Suprapubic skin (tissue), 4 donors: ENCODE data around the gene PGBD2. TPM values are rescaled to one million over a fixed set of nuclear protein-coding genes. Genes with fewer than 3 reads are reported as not detected.

Experiments used
- DNase-seq, 2 donors: peaks; one replicate each; pipeline ENCODE4 v3.0.0-alpha.2; 2019; ENCODE audit warnings: low spot score in 2 of 2
- H3K27ac ChIP-seq: fragments of 200-600 bp; sonication (generic); one replicate; pipeline ENCODE4 v1.5.1; 2019
- H3K27me3 ChIP-seq: fragments of 200-600 bp; sonication (generic); one replicate; pipeline ENCODE4 v1.5.1; 2019
- H3K36me3 ChIP-seq: fragments of 200-600 bp; sonication (generic); one replicate; pipeline ENCODE4 v1.5.1; 2019
- H3K4me1 ChIP-seq: fragments of 200-600 bp; sonication (generic); one replicate; pipeline ENCODE4 v1.5.1; 2019
- H3K4me3 ChIP-seq: fragments of 200-600 bp; sonication (generic); one replicate; pipeline ENCODE4 v1.5.1; 2019; ENCODE audit warnings: mild to moderate bottlenecking
- H3K9me3 ChIP-seq: fragments of 200-600 bp; sonication (generic); one replicate; pipeline ENCODE4 v1.5.1; 2019
- EP300 ChIP-seq: sonication (generic); formaldehyde crosslinking; IDR thresholded peaks from one replicate; pipeline ENCODE4 v1.6.1; 2017; ENCODE audit warnings: antibody characterized with exemption
- POLR2A ChIP-seq, 2 donors: fragments of 450-650 bp; IDR thresholded peaks; one replicate each; pipeline ENCODE4 v1.6.1; 2017; ENCODE audit warnings: antibody characterized with exemption in 2 of 2, mild to moderate bottlenecking in 2 of 2, moderate library complexity in 2 of 2
- POLR2AphosphoS5 ChIP-seq, 3 donors: sonication (generic); formaldehyde crosslinking; IDR thresholded peaks; one replicate each; pipeline ENCODE4 v1.6.1; 2017; ENCODE audit warnings: antibody characterized with exemption in 3 of 3
- WGBS: methylation state at CpG from one replicate; pipeline ENCODE4 v1.1.5; 2018; 5-methylcytosine and 5-hydroxymethylcytosine counted together
- total RNA-seq, 4 donors: library from RNA; depleted of rRNA; stranded (reverse); fragments of >200 nt; gene quantifications; one replicate each; pipeline ENCODE4 v1.1.0, GENCODE V29; 2016
- TF ChIP-seq, protein P1 (sequence below), 2 donors: fragments of 200-600 bp in 1 of 2; fragments of 450-650 bp in 1 of 2; sonication (generic) in 1 of 2; IDR thresholded peaks; one replicate each; pipeline ENCODE4 v1.5.1; 2016 to 2019; ENCODE audit warnings: antibody characterized with exemption in 2 of 2, mild to moderate bottlenecking in 1 of 2, moderate library complexity in 1 of 2

Gene PGBD2
- total RNA-seq, 4 donors from 2014 or later, result 11.0 to 14.2 (median 11.5) TPM

DNA sequence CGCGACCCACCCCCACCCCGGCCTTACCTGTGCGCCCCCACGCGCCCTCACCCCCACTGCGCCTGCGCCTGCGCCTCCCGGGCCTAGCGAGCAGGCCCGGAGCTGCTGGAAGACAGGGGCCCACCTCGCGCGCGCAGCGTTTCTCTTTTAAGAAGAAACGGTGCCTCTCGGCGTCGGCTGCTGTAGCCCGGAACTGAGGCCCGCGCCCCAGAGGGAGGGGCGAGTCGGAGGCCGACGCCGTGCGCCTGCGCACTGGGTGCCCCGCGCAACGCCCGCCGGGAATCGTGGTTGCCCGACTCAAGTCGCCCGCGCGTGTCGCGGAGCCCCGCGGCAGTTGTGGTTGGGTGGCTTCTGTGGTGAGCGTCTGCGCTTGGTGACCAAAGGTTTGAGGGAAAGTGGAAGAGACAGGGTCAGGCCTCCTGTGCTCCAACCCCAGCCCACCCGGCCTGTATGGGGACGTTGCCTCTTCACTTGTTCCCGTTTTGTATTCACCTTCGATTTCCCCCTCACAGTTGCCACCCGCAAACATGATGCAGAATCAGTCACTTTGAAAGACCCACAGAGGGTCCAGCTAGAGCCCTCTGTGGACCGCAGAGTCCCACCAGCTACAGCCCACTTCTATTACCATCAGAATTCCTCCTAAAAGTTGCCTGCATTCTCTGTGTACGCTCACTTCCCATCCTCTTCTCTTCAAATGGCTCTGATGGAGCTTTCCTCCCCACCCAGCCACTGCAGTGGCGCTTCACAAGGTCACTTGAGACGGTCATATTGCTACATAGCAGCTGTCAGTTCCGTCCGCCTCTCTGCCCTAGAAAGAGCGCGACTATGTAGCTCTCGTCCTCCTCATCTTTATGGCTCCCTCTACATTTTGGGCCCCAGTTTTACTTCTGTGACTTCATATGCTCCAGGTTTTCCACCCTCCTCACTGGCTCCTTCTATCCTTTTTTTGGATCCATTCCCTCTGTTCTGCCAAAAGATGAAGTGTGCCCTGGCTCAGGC lies 46.8 kb upstream of the PGBD2 start, which contains the start of gene ZNF692:
ZNF692 (minus strand) TSS at position 195 of the 999 bp plus-strand sequence. CDS start 776 bp downstream, outside the sequence.
- TF ChIP-seq EP300, result no peak
- peak; percentile 42 to 68 for TF ChIP-seq POLR2A (IDR thresholded peaks at IDR 0.05)
- TF ChIP-seq, protein P1, sequence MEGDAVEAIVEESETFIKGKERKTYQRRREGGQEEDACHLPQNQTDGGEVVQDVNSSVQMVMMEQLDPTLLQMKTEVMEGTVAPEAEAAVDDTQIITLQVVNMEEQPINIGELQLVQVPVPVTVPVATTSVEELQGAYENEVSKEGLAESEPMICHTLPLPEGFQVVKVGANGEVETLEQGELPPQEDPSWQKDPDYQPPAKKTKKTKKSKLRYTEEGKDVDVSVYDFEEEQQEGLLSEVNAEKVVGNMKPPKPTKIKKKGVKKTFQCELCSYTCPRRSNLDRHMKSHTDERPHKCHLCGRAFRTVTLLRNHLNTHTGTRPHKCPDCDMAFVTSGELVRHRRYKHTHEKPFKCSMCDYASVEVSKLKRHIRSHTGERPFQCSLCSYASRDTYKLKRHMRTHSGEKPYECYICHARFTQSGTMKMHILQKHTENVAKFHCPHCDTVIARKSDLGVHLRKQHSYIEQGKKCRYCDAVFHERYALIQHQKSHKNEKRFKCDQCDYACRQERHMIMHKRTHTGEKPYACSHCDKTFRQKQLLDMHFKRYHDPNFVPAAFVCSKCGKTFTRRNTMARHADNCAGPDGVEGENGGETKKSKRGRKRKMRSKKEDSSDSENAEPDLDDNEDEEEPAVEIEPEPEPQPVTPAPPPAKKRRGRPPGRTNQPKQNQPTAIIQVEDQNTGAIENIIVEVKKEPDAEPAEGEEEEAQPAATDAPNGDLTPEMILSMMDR (IDR thresholded peaks at IDR 0.05), result no peak
- TF ChIP-seq POLR2AphosphoS5 (IDR thresholded peaks at IDR 0.05), result peak in 1 of 3 donors; percentile 65
- peak; percentile 98 for DNase-seq
- no peaks in the 10 kb centered on the region for H3K9me3 ChIP-seq
- peak within 1 kb of the TSS; percentile 89 for H3K27ac ChIP-seq
- peak within 1 kb of the TSS; percentile 62 for H3K4me3 ChIP-seq
- 6% methylated on average over 47 of the region's 62 CpGs for WGBS
- peaks cover 10% of the 10 kb centered on the region for H3K36me3 ChIP-seq
- H3K4me1 ChIP-seq, result peaks cover 43% of the 10 kb centered on the region
- no peaks in the 10 kb centered on the region for H3K27me3 ChIP-seq

DNA sequence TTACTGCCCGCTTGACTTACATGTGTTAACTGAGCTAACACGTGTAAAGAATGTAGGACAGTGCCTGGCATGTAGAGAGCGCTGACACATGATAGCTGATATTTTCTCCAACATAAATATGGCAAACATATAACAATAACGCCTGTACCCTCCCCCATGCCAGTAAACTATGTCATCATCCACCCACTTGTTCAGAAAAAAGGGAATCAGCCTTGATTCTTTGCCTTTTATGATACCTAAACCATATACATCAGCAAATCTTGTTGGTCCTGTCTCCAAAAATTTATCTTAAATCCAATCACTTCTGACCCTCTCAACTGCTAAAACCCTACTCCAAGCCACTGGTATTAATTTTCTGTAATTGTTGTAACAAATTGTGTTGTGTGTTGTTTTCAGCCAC lies 46.0 kb upstream of the PGBD2 start:
- Histone ChIP-seq H3K4me1 (peaks cover 43% of the 10 kb centered on the region), H3K36me3 (peaks cover 6% of the 10 kb centered on the region), H3K27me3 (no peaks in the 10 kb centered on the region), H3K27ac (no peak overlapping the region), H3K9me3 (no peaks in the 10 kb centered on the region), H3K4me3 (no peak overlapping the region)
- TF ChIP-seq, protein P1 (IDR thresholded peaks at IDR 0.05), result no peak
- no peak for TF ChIP-seq POLR2A (IDR thresholded peaks at IDR 0.05)
- no peak for TF ChIP-seq EP300
- no peak for TF ChIP-seq POLR2AphosphoS5 (IDR thresholded peaks at IDR 0.05)
- WGBS, result 62% methylated on average over 4 of the region's 4 CpGs
- DNase-seq, result no peak

DNA sequence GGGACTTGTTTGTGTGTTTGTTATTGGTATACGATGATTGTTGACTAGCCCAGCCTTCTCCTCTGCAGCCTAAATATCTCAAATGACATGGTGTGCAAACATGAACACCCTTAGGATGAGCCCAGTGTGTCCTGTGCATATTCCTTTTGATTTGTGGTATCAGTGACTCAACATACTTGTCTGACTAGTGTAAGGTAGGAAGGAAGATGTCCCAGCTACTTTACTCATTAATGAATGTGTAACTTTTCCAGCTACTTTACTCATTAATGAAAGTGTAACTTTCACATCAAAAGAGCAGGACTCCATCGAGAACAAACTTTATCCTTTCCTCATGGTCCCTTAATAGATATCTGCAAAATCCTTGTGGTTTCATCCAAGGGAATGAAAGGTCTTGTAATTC lies 44.4 kb upstream of the PGBD2 start:
- Histone ChIP-seq H3K27me3 (no peaks in the 10 kb centered on the region), H3K27ac (no peak overlapping the region), H3K4me1 (peaks cover 43% of the 10 kb centered on the region), H3K36me3 (no peaks in the 10 kb centered on the region), H3K9me3 (no peaks in the 10 kb centered on the region), H3K4me3 (no peak overlapping the region)
- DNase-seq, result no peak
- TF ChIP-seq POLR2A (IDR thresholded peaks at IDR 0.05) (no peak), POLR2AphosphoS5 (IDR thresholded peaks at IDR 0.05) (no peak), EP300 (no peak)
- TF ChIP-seq, protein P1 (IDR thresholded peaks at IDR 0.05), result no peak
- 92% methylated on average over 2 of the region's 2 CpGs for WGBS

DNA sequence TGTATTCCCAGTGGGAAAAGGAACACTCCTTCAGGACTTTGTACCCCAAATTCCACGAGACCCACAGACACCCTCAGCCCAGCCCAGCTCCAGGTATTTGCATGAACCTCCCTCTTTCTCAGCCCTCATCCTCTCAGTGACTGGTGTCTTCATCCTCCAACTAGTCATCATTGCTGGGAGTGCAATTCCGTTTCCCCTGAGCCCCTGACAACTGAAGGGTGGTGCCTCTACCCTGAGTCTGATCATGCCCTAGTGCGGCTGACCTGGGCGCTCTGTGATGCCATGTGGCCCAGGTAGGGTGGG lies 43.4 kb upstream of the PGBD2 start:
- Histone ChIP-seq H3K9me3 (no peaks in the 10 kb centered on the region), H3K36me3 (no peaks in the 10 kb centered on the region), H3K27me3 (no peaks in the 10 kb centered on the region), H3K4me3 (peak overlapping the region; percentile 65), H3K4me1 (peaks cover 34% of the 10 kb centered on the region), H3K27ac (peak overlapping the region; percentile 62)
- 17% methylated on average over 3 of the region's 4 CpGs for WGBS
- TF ChIP-seq EP300, result no peak
- no peak for TF ChIP-seq POLR2A (IDR thresholded peaks at IDR 0.05)
- TF ChIP-seq, protein P1 (IDR thresholded peaks at IDR 0.05), result no peak
- TF ChIP-seq POLR2AphosphoS5 (IDR thresholded peaks at IDR 0.05), result no peak
- DNase-seq, result no peak
